Measurements from ENCODE around the gene HMGN4. TPM values are rescaled to one million over a fixed set of nuclear protein-coding genes. Genes with fewer than 3 reads are reported as not detected.
"Not testable (repeated sequence)": the region's sequence is repeated elsewhere in the genome, so short reads cannot be mapped to it uniquely, and the experiment has no call there.

Gene HMGN4
- polyA plus RNA-seq, 3 donors, result 28.1 to 116 (median 91.3) TPM

DNA sequence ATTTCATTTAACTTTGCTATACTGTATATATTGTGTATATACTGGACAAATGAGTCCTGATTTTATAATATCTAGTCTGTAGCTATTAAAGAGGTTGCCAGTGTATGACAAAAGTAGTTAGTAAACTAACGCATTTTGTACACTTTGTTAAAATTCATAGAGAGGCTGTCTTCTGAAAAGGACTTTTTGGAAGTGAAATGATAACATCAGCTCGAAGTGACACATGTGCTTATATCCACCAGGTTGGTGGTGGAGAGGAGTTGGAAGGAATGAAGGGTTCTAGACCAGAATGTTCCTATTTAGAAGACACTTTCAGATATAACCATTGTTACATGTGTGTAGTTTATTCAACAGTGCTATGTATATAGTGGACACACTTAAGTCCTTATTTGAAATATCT, 13.9 kb upstream of the HMGN4 start:
- H2AFZ ChIP-seq (ENCODE audit: insufficient read depth, low read depth, low read length, poor library complexity, severe bottlenecking); H3K9me3 ChIP-seq (replicated peaks in 1 of 2; ENCODE audit: control insufficient read depth in 1 of 2, insufficient read depth in 1 of 2, low read length in 2 of 2); H3K27me3 ChIP-seq (ENCODE audit: control insufficient read depth in 2 of 2, insufficient read depth in 2 of 2, low read length in 2 of 2); H4K20me1 ChIP-seq (ENCODE audit: insufficient read depth, low read length); H3K36me3 Mint-ChIP-seq; H3K9ac ChIP-seq (ENCODE audit: insufficient read depth, low read length, poor library complexity, severe bottlenecking); H3K9me3 Mint-ChIP-seq; H3K27me3 Mint-ChIP-seq (ENCODE audit: low read depth in 3 of 3); H3K4me3 Mint-ChIP-seq; H3K36me3 ChIP-seq (replicated peaks in 1 of 2; ENCODE audit: control insufficient read depth in 1 of 2, insufficient read depth in 2 of 2, low read length in 2 of 2); H3K27ac Mint-ChIP-seq; intact Hi-C loops (cut with micrococcal nuclease); H3K4me3 ChIP-seq (replicated peaks in 1 of 3; ENCODE audit: low read depth in 2 of 3, low read length in 3 of 3); H3K4me2 ChIP-seq (replicated peaks; ENCODE audit: extremely low read depth, low read length, poor library complexity, severe bottlenecking); DNase-seq; H3K27ac ChIP-seq (ENCODE audit: low read depth in 1 of 2, low read length in 2 of 2): not testable (repeated sequence)
- peaks cover 50% of the 10 kb centered on the region for H3K4me1 Mint-ChIP-seq
- Histone ChIP-seq H3K79me2 (ENCODE audit: insufficient read depth, low read length) (peaks cover 16% of the 10 kb centered on the region), H3K4me1 (ENCODE audit: control insufficient read depth in 1 of 2, insufficient read depth in 2 of 2, low read length in 2 of 2) (peaks cover 35 to 56% of the 10 kb centered on the region in 2 donors)
- 100% methylated on average over 2 of the region's 2 CpGs for WGBS (ENCODE audit: insufficient coverage)

DNA sequence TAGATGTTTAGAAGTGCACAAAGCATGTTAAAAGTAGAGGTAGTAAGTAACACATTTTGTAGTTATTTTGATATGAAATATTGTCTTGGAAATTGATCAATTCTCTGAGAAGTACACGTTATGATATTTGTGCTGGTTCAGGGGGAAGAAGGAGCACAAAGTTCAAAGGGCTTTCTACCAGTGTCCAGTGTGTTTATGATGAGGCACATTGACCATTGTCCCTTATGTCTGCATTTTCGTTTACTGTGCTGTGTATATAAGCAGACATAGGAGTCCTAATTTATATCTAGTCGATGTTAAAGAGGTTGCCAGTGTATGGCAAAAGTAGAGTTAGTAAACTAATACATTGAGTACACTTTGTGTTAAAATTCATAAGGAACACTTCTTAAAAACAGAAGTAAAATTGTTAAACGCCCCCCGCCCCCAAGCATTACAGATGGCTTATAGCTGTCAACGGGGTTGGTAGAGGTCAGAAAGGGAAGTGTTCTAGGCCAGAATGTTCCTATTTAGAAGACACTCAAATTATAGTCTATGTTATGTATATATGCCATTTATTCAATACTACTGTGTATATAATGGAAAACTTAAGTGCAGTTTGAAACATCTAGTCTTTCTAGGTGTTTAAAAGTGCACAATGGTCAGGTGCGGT, 13.3 kb upstream of the HMGN4 start:
- Histone ChIP-seq H3K27ac (ENCODE audit: low read depth in 1 of 2, low read length in 2 of 2) (no peak overlapping the region), H3K9ac (ENCODE audit: insufficient read depth, low read length, poor library complexity, severe bottlenecking) (no peak overlapping the region), H3K36me3 (replicated peaks in 1 of 2; ENCODE audit: control insufficient read depth in 1 of 2, insufficient read depth in 2 of 2, low read length in 2 of 2) (no peaks in the 10 kb centered on the region), H3K4me1 (ENCODE audit: control insufficient read depth in 1 of 2, insufficient read depth in 2 of 2, low read length in 2 of 2) (peaks cover 35 to 56% of the 10 kb centered on the region in 2 donors), H3K9me3 (replicated peaks in 1 of 2; ENCODE audit: control insufficient read depth in 1 of 2, insufficient read depth in 1 of 2, low read length in 2 of 2) (no peaks in the 10 kb centered on the region), H2AFZ (ENCODE audit: insufficient read depth, low read depth, low read length, poor library complexity, severe bottlenecking) (no peak overlapping the region), H4K20me1 (ENCODE audit: insufficient read depth, low read length) (no peaks in the 10 kb centered on the region), H3K4me2 (replicated peaks; ENCODE audit: extremely low read depth, low read length, poor library complexity, severe bottlenecking) (no peak overlapping the region), H3K79me2 (ENCODE audit: insufficient read depth, low read length) (peaks cover 16% of the 10 kb centered on the region), H3K4me3 (replicated peaks in 1 of 3; ENCODE audit: low read depth in 2 of 3, low read length in 3 of 3) (no peak overlapping the region), H3K27me3 (ENCODE audit: control insufficient read depth in 2 of 2, insufficient read depth in 2 of 2, low read length in 2 of 2) (no peaks in the 10 kb centered on the region)
- intact Hi-C loops (cut with micrococcal nuclease), result no loop called here
- Mint-ChIP-seq H3K27ac (no peak overlapping the region), H3K4me1 (peaks cover 50% of the 10 kb centered on the region), H3K27me3 (ENCODE audit: low read depth in 3 of 3) (peaks cover 0 to 3% (median 2%) of the 10 kb centered on the region in 3 donors), H3K9me3 (peaks cover 0 to 3% (median 0%) of the 10 kb centered on the region in 7 donors), H3K36me3 (peaks cover 0 to 2% of the 10 kb centered on the region in 2 donors), H3K4me3 (no peak overlapping the region)
- WGBS (ENCODE audit: insufficient coverage), result 100% methylated on average over 1 of the region's 7 CpGs
- TF ChIP-seq, protein P1, sequence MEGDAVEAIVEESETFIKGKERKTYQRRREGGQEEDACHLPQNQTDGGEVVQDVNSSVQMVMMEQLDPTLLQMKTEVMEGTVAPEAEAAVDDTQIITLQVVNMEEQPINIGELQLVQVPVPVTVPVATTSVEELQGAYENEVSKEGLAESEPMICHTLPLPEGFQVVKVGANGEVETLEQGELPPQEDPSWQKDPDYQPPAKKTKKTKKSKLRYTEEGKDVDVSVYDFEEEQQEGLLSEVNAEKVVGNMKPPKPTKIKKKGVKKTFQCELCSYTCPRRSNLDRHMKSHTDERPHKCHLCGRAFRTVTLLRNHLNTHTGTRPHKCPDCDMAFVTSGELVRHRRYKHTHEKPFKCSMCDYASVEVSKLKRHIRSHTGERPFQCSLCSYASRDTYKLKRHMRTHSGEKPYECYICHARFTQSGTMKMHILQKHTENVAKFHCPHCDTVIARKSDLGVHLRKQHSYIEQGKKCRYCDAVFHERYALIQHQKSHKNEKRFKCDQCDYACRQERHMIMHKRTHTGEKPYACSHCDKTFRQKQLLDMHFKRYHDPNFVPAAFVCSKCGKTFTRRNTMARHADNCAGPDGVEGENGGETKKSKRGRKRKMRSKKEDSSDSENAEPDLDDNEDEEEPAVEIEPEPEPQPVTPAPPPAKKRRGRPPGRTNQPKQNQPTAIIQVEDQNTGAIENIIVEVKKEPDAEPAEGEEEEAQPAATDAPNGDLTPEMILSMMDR (IDR thresholded peaks at IDR 0.05), result no peak
- peak in 2 of 3 donors; percentile 16 to 23 for DNase-seq

Data from CD14-positive monocyte (primary cell).